Kidney (tissue), 14 donors: ENCODE measurements around the gene P4HB. TPM values are rescaled to one million over a fixed set of nuclear protein-coding genes. Genes with fewer than 3 reads are reported as not detected.

ENCODE experiments used
- DNase-seq, 5 donors: peaks; one replicate each; pipeline ENCODE4 v3.0.0-alpha.2; 2013 to 2020
- FAIRE-seq: peaks from 2 replicates; lab custom pipeline; 2012; peaks lifted over from hg19 to GRCh38; lab: Jason Lieb, UNC
- H3K27ac ChIP-seq, 2 donors: one replicate each; pipeline ENCODE4 v1.7.0; 2013; ENCODE audit warnings: low read depth in 2 of 2, low read length in 2 of 2, inconsistent platforms in 1 of 2
- H3K27me3 ChIP-seq: one replicate; pipeline ENCODE4 v1.7.1; 2013; ENCODE audit warnings: low read length, inconsistent platforms; ENCODE audit not compliant: control insufficient read depth, insufficient read depth
- H3K36me3 ChIP-seq, 3 donors: one replicate each; pipeline versions ENCODE4 v1.7.0 to v1.7.1; 2013; ENCODE audit warnings: low read length in 3 of 3, control low read depth in 1 of 3, inconsistent platforms in 1 of 3; ENCODE audit not compliant: insufficient read depth in 3 of 3, control insufficient read depth in 2 of 3
- H3K4me1 ChIP-seq, 3 donors: one replicate each; pipeline versions ENCODE4 v1.7.0 to v1.7.1; 2013; ENCODE audit warnings: low read length in 3 of 3, inconsistent platforms in 1 of 3, low read depth in 1 of 3; ENCODE audit not compliant: control insufficient read depth in 2 of 3, insufficient read depth in 2 of 3
- H3K4me3 ChIP-seq, 3 donors: one replicate each; pipeline versions ENCODE4 v1.7.0 to v1.8.1; 2013; ENCODE audit warnings: low read length in 3 of 3, control low read depth in 1 of 3, inconsistent platforms in 1 of 3
- H3K9ac ChIP-seq, 3 donors: one replicate each; pipeline versions ENCODE4 v1.7.0 to v1.7.1; 2013; ENCODE audit warnings: low read length in 3 of 3, control low read depth in 1 of 3, inconsistent platforms in 1 of 3
- H3K9me3 ChIP-seq, 3 donors: one replicate each; pipeline versions ENCODE4 v1.7.0 to v1.7.1; 2013; ENCODE audit warnings: low read length in 3 of 3, control low read depth in 1 of 3, inconsistent platforms in 1 of 3; ENCODE audit not compliant: control insufficient read depth in 2 of 3, insufficient read depth in 1 of 3
- CTCF ChIP-seq: IDR thresholded peaks from 3 replicates; pipeline ENCODE4 v1.5.1; 2012; ENCODE audit warnings: mild to moderate bottlenecking, moderate library complexity, borderline replicate concordance; ENCODE audit not compliant: insufficient read depth; ENCODE audit errors: extremely low read depth
- intact Hi-C: fragments of 100-400 bp; cut with DNase I; formaldehyde crosslinking; loops from one replicate; pipeline ENCODE4 v1.11.1; 2022
- polyA plus RNA-seq: library from polyadenylated mRNA; stranded (reverse); fragments of 350-450 nt; fragmentation: Illumina TruSeq; extraction: RNeasy Lipid Tissue Mini Kit (QIAGEN cat#74804); gene quantifications from one replicate; pipeline ENCODE4 v1.2.3, GENCODE V29; 2014; ENCODE audit warnings: low read depth, low replicate concordance; ENCODE audit not compliant: insufficient read depth
- total RNA-seq: library from RNA; stranded (reverse); fragmentation: NEBNext Ultra II Directional; extraction: Animal tissue kit (Norgen Biotek cat#: 25700); gene quantifications from one replicate; pipeline ENCODE4 v1.2.1, GENCODE V29; 2021
- donor health status: control.
- donor health status: control.
- donor health status: control.
- donor health status: control.
- donor health status: control.
- donor health status: DM: yes; HTN: yes; CAD: no.
- donor health status: Normal renal cell carcinoma (clear cell type).

Gene P4HB
- total and polyA plus RNA-seq, 2 donors from 2014 or later: 411 to 482 TPM

- FAIRE-seq (no peak), DNase-seq (no peak)
- peaks cover 0 to 42% (median 20%) of the 10 kb centered on the region in 3 donors for H3K36me3 ChIP-seq
- no peak overlapping the region for H3K27ac ChIP-seq
- H3K4me3 ChIP-seq: no peak overlapping the region
- intact Hi-C loops: no loop called here
- H3K9ac ChIP-seq: no peak overlapping the region
- no peak for TF ChIP-seq CTCF
- H3K27me3 ChIP-seq: no peaks in the 10 kb centered on the region
- no peaks in the 10 kb centered on the region for H3K9me3 ChIP-seq
- H3K4me1 ChIP-seq: no peaks in the 10 kb centered on the region
Measured at GRCh38 chr17:81852237-81852636, 8.1 kb downstream of the P4HB start.

GRCh38 chr17:81851423-81851822, 8.9 kb downstream of the P4HB start:
- intact Hi-C loops: no loop called here
- DNase-seq (no peak), FAIRE-seq (no peak)
- TF ChIP-seq CTCF: no peak
- H3K4me3 ChIP-seq: no peak overlapping the region
- H3K9me3 ChIP-seq: no peaks in the 10 kb centered on the region
- H3K27ac ChIP-seq: no peak overlapping the region
- H3K9ac ChIP-seq: no peak overlapping the region
- H3K36me3 ChIP-seq: peaks cover 0 to 46% (median 21%) of the 10 kb centered on the region in 3 donors
- no peaks in the 10 kb centered on the region for H3K4me1 ChIP-seq
- H3K27me3 ChIP-seq: no peaks in the 10 kb centered on the region

GRCh38 chr17:81849457-81849856, 10.9 kb downstream of the P4HB start:
- H3K36me3 ChIP-seq: peaks cover 0 to 52% (median 20%) of the 10 kb centered on the region in 3 donors

More at GRCh38 chr17:81849457-81849856, 10.9 kb downstream of the P4HB start:
- no peaks in the 10 kb centered on the region for H3K4me1 ChIP-seq
- no peak overlapping the region for H3K9ac ChIP-seq
- FAIRE-seq: no peak
- no peaks in the 10 kb centered on the region for H3K9me3 ChIP-seq
- no peaks in the 10 kb centered on the region for H3K27me3 ChIP-seq
- no peak for TF ChIP-seq CTCF
- intact Hi-C loops: no loop called here
- DNase-seq: no peak
- H3K4me3 ChIP-seq: no peak overlapping the region
- no peak overlapping the region for H3K27ac ChIP-seq
